GM19035 (cell line): Measurements from ENCODE around the gene GPNMB.

Experiments
- ATAC-seq: cut with Tn5 transposase; IDR thresholded peaks from one replicate; pipeline ENCODE4 v1.9.1; 2021; ENCODE audit not compliant: unreplicated experiment

GPNMB gene

GRCh38 chr7:23228412-23228811 is 18.2 kb upstream of the GPNMB start:
- no peak for ATAC-seq

- ATAC-seq: no peak
Measured at GRCh38 chr7:23230641-23231101, 15.9 kb upstream of the GPNMB start.

- ATAC-seq: no peak
Measured at GRCh38 chr7:23232966-23233365, 13.6 kb upstream of the GPNMB start.

GRCh38 chr7:23234569-23235296 is 11.8 kb upstream of the GPNMB start:
- ATAC-seq: peak; percentile 92

- no peak for ATAC-seq
Measured at GRCh38 chr7:23235813-23236221, 10.8 kb upstream of the GPNMB start.

- ATAC-seq: no peak
Measured at GRCh38 chr7:23237000-23237399, 9.6 kb upstream of the GPNMB start.

GRCh38 chr7:23238983-23239652 is 7.5 kb upstream of the GPNMB start:
- ATAC-seq: no peak

GRCh38 chr7:23239698-23240097 is 6.9 kb upstream of the GPNMB start:
- no peak for ATAC-seq

GRCh38 chr7:23242321-23242720 is 4.3 kb upstream of the GPNMB start:
- no peak for ATAC-seq

- no peak for ATAC-seq
Measured at GRCh38 chr7:23242935-23243334, 3.6 kb upstream of the GPNMB start.

- ATAC-seq: no peak
Measured at GRCh38 chr7:23247046-23247602, 549 bp downstream of the GPNMB start.

GRCh38 chr7:23247603-23248335 is 1.2 kb downstream of the GPNMB start:
- ATAC-seq: no peak

GRCh38 chr7:23249486-23249885 is 2.9 kb downstream of the GPNMB start:
- ATAC-seq: no peak

- ATAC-seq: no peak
Measured at GRCh38 chr7:23254051-23254681, 7.6 kb downstream of the GPNMB start.

GRCh38 chr7:23256731-23257130 is 10.2 kb downstream of the GPNMB start:
- ATAC-seq: no peak

GRCh38 chr7:23260371-23260770 is 13.8 kb downstream of the GPNMB start:
- ATAC-seq: no peak

- ATAC-seq: peak; percentile 84
Measured at GRCh38 chr7:23261843-23262452, 15.4 kb downstream of the GPNMB start.

- ATAC-seq: no peak
Measured at GRCh38 chr7:23264916-23265458, 18.4 kb downstream of the GPNMB start.

GRCh38 chr7:23266918-23267317 is 20.3 kb downstream of the GPNMB start:
- no peak for ATAC-seq

- ATAC-seq: no peak
Measured at GRCh38 chr7:23267357-23267756, 20.8 kb downstream of the GPNMB start.
